Measurements from ENCODE around the gene ATP11A. TPM values are rescaled to one million over a fixed set of nuclear protein-coding genes. Genes with fewer than 3 reads are reported as not detected.
A peak's percentile ranks its signal among the peaks of the same experiment; 100 is the strongest.

The ATP11A gene
- total and polyA plus RNA-seq, 10 donors, result 2.7 to 91.3 (median 59.1) TPM

GRCh38 chr13:112835796-112836195 is 146.0 kb downstream of the ATP11A start:
- no peaks in the 10 kb centered on the region for H3K27me3 ChIP-seq (replicated peaks in 1 of 7)
- no peak overlapping the region for H3K27ac ChIP-seq
- 88 to 96% (median 94%) methylated on average over 10 of the region's 10 CpGs for WGBS, 5 donors
- no peaks in the 10 kb centered on the region for H3K9me3 ChIP-seq
- intact Hi-C loops (cut with DNase I; ENCODE audit: low total_unique reads), result no loop called here
- TF ChIP-seq POLR2A (IDR thresholded peaks at IDR 0.05), result no peak
- no peak for TF ChIP-seq POLR2AphosphoS5 (IDR thresholded peaks at IDR 0.05)
- TF ChIP-seq CTCF (IDR thresholded peaks at IDR 0.05 in 8 of 11, conservative IDR thresholded peaks at IDR 0.05 in 3 of 11), result no peak
- no peaks in the 10 kb centered on the region for H3K4me1 ChIP-seq
- H3K4me3 ChIP-seq, result no peak overlapping the region
- peaks cover 0 to 98% (median 77%) of the 10 kb centered on the region in 6 donors for H3K36me3 ChIP-seq
- DNase-seq, result no peak

- peaks cover 0 to 98% (median 66%) of the 10 kb centered on the region in 6 donors for H3K36me3 ChIP-seq
- WGBS, 5 donors, result 77 to 95% (median 90%) methylated on average over 4 to 12 of the region's 12 CpGs
Observed at GRCh38 chr13:112836940-112837339, 147.1 kb downstream of the ATP11A start.

GRCh38 chr13:112837371-112838037 is 147.7 kb downstream of the ATP11A start:
- H3K36me3 ChIP-seq, result peaks cover 0 to 98% (median 65%) of the 10 kb centered on the region in 6 donors
- DNase-seq, result no peak
- H3K4me3 ChIP-seq, result no peak overlapping the region
- H3K27ac ChIP-seq, result no peak overlapping the region
- WGBS, 5 donors, result 86 to 94% (median 88%) methylated on average over 23 to 26 of the region's 26 CpGs
- intact Hi-C loops (cut with DNase I; ENCODE audit: low total_unique reads), result no loop called here
- H3K27me3 ChIP-seq (replicated peaks in 1 of 7), result no peaks in the 10 kb centered on the region
- H3K4me1 ChIP-seq, result no peaks in the 10 kb centered on the region
- no peaks in the 10 kb centered on the region for H3K9me3 ChIP-seq
- no peak for TF ChIP-seq CTCF (IDR thresholded peaks at IDR 0.05 in 8 of 11, conservative IDR thresholded peaks at IDR 0.05 in 3 of 11)
- TF ChIP-seq POLR2AphosphoS5 (IDR thresholded peaks at IDR 0.05), result no peak
- TF ChIP-seq POLR2A (IDR thresholded peaks at IDR 0.05), result no peak

More at GRCh38 chr13:112836940-112837339, 147.1 kb downstream of the ATP11A start:
- Histone ChIP-seq H3K27ac (no peak overlapping the region), H3K27me3 (replicated peaks in 1 of 7) (no peaks in the 10 kb centered on the region), H3K9me3 (no peaks in the 10 kb centered on the region), H3K4me3 (no peak overlapping the region), H3K4me1 (no peaks in the 10 kb centered on the region)
- intact Hi-C loops (cut with DNase I; ENCODE audit: low total_unique reads), result no loop called here
- no peak for DNase-seq
- no peak for TF ChIP-seq POLR2A (IDR thresholded peaks at IDR 0.05)
- TF ChIP-seq POLR2AphosphoS5 (IDR thresholded peaks at IDR 0.05), result peak in 1 of 3 donors; percentile 10
- no peak for TF ChIP-seq CTCF (IDR thresholded peaks at IDR 0.05 in 8 of 11, conservative IDR thresholded peaks at IDR 0.05 in 3 of 11)

- H3K27ac ChIP-seq, result no peak overlapping the region
Observed at GRCh38 chr13:112838038-112838841, 148.4 kb downstream of the ATP11A start.

More at GRCh38 chr13:112838038-112838841, 148.4 kb downstream of the ATP11A start:
- WGBS, 5 donors, result 92 to 95% (median 95%) methylated on average over 26 to 35 of the region's 35 CpGs
- Histone ChIP-seq H3K27me3 (replicated peaks in 1 of 7) (no peaks in the 10 kb centered on the region), H3K4me3 (no peak overlapping the region), H3K9me3 (no peaks in the 10 kb centered on the region), H3K4me1 (no peaks in the 10 kb centered on the region), H3K36me3 (peaks cover 0 to 98% (median 65%) of the 10 kb centered on the region in 6 donors)
- DNase-seq, result no peak
- TF ChIP-seq CTCF (IDR thresholded peaks at IDR 0.05 in 8 of 11, conservative IDR thresholded peaks at IDR 0.05 in 3 of 11) (no peak), POLR2AphosphoS5 (IDR thresholded peaks at IDR 0.05) (no peak), POLR2A (IDR thresholded peaks at IDR 0.05) (no peak)
- intact Hi-C loops (cut with DNase I; ENCODE audit: low total_unique reads), result no loop called here
